OCI-M1 (cell line): ENCODE measurements around the gene TMEM259.
A peak's percentile ranks its signal among the peaks of the same experiment; 100 is the strongest.

Source experiments
- DNase-seq: peaks from one replicate; lab custom pipeline; 2025; lab: John Stamatoyannopoulos, UW

The TMEM259 gene

GRCh38 chr19:1002600-1002999 is 18.3 kb downstream of the TMEM259 start:
- DNase-seq = no peak

- peak; percentile 61 for DNase-seq
Measured at GRCh38 chr19:1001538-1002166, 19.3 kb downstream of the TMEM259 start.

- DNase-seq = no peak
Measured at GRCh38 chr19:1000591-1001537, 20.1 kb downstream of the TMEM259 start.

DNA sequence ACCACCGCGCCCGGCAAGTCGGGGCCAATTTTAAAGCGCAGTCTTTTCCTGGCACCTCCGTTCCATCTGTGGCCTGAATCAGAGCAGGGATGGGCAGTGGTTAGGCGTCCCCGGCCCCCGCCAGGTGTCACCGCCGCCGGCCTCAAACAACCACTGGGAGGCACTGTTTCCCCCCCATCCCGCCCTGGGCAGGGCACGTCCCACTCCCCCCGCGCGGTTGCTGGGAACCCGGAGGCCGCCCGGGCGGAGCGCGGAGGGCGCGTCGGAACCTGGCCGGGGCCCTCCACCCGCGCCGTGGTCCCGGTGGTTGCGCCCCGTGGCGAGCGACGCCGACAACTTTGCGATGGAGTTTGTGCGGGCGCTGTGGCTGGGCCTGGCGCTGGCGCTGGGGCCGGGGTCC is 20.8 kb downstream of the TMEM259 start, which contains the start of gene GRIN3B:
GRIN3B (plus strand) TSS at position 325 of the 400 bp plus-strand sequence; CDS start at position 344, 19 bp downstream.
- peak; percentile 54 for DNase-seq

- no peak for DNase-seq
Measured at GRCh38 chr19:999379-999719, 21.6 kb downstream of the TMEM259 start.

- no peak for DNase-seq
Measured at GRCh38 chr19:998064-998463, 22.9 kb downstream of the TMEM259 start.

DNA sequence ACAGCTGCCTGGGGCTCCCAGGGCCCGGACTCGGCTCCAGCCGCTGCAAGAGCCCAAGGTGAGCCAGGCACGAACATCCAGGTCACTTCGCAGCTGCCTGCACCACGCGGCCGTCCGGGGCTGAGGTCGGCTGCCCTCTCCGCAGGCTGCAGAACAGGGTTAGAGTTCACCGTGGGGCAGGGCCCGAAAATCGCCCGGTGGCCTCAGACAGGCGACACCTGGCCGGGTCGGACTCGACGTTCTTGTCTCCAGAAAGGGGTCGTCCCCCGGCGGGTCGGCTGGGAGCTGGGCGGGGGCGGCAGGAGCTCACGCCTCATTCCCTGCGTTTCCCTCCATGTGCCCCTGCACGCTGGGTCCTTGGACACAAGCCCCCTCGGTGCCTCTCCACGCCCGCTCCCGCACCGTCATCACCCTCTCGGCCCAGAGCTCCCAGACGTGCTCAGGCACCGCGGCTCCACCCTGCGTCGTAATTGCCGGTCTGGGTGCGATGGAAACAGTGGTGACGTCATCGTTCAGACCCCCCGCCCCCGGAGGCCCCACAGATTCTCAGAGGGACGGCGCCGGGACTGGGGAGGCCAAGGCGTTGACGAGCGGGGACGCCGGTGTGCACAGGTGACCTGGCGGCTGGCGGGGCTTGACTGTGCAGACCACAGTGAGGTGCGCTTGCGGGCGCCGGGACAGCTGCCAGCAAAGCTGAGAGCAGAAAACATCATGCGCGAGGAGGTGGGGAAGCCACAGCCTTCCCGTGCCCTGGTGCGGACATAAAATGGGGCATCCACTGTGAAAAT is 24.7 kb downstream of the TMEM259 start:
- peak; percentile 6 for DNase-seq

GRCh38 chr19:995051-995827 is 25.7 kb downstream of the TMEM259 start:
- DNase-seq = no peak

DNA sequence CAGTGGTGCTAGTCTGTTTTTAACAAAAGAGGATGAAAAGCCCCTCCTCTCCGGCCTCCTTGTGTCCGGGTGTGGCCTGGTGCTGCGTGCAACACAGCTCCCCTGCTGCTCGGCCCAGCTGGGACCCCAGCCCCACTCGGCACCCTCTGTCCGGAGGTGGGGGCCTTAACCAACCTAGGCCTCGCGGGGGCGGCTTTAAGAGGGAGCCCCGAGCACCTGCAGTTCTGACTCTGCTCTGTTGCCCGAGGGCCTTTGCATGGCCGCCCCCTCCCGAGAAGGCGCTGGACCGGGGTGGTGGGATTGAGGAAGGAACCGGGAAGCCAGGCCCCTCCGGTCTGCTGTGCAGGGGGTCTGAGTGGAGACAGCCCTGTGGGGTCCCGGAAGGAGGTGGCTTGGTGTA is 26.4 kb downstream of the TMEM259 start:
- DNase-seq = no peak

DNA sequence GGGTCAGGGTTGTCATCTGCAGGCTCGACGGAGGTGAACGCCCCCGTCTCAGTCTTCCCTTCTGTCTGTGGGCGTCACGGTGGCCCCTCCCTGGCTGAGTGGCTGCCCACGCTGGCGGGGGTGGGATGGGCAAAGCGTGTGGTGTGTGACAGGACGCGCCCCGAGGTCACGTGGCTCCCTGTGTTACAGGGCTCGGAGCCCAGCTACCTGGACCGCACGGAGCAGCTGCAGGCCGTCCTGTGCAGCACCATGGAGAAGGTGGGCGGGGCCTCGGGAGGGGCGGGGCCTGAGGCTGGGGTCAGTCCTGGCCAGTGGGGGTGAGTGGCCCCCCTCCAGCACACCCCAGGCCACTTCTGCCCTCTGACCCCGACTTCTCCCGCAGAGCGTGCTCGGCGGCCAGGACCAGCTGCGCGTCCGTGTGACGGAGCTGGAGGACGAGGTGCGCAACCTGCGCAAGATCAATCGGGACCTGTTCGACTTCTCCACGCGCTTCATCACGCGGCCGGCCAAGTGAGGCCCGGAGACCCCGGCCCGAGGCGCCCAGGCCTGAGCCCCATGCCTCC is 27.0 kb downstream of the TMEM259 start:
- DNase-seq = no peak

DNA sequence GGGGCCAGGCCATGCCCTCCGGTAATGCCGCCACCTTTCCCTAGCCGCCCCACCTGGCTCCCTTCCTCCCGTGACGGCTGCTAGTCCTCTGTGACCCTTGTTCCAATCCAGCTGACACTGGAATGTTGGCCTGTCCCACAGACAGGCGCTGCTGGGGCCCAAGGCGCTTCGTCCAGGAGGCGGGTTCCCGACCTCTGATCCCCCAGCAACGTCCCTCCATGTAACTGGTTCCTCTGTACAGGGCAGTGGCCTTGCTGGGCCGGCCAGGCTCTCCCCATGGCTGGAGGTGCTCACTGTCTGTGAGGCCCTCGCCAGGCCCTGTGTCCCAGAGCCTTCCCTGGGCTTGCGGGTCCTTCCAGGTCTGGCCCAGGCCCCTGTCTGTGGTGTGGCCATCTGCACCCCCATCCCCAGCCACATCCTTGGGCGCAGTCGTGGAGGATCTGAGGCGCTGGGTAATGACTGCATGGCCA is 27.5 kb downstream of the TMEM259 start:
- no peak for DNase-seq

GRCh38 chr19:992670-993055 is 28.3 kb downstream of the TMEM259 start:
- DNase-seq = no peak

DNA sequence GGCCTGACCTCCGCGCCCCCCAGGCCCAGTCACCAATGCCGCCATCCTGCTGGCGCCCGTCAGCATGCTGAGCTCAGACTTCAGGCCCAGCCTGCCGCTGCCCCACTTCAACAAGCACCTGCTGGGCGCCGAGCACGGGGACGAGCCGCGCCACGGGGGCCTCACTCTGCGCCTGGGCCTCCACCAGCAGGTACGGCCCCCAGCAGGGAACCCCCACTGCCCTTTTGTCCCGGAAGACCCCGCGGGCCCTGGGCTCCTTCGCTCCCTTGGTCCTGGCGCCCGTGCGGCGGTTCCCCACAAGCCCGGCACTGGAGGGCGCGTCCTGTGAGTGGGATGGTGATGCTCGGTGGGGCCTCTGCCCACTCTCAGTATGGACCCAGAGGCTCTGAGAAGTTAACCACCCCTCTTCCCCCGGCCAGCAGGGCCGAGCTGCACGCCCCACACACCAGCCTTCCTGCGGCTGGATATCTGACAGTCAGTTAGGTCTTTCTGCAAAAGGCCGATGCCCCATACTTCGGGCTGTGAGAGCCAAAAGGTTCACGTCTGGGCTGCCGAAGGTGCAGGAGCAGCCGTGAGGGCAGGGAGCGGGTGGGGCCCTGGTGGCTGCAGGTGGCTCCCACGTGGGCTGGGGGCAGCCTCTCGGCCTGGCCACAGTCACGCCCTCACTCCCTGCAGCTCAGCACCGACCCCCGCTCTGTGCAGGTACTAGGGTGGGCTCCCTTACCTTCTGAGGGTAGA is 28.8 kb downstream of the TMEM259 start:
- no peak for DNase-seq

- DNase-seq = peak; percentile 15
Measured at GRCh38 chr19:991174-991931, 29.6 kb downstream of the TMEM259 start.

DNA sequence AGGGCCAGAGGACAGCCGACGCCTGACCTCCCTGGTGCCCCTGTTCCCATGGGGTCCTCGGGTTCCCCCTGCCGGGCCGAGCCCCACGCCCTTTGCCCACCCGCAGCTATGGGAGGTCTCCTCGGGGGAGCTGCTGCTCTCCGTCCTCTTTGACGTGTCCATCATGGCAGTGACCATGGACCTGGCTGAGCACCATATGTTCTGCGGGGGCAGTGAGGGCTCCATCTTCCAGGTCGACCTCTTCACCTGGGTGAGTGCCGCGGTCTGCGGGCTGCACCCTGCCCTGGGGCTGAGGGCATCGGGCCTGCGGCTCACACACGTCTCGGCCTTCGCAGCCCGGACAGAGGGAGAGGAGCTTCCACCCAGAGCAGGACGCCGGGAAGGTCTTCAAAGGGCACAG is 30.2 kb downstream of the TMEM259 start:
- no peak for DNase-seq

DNA sequence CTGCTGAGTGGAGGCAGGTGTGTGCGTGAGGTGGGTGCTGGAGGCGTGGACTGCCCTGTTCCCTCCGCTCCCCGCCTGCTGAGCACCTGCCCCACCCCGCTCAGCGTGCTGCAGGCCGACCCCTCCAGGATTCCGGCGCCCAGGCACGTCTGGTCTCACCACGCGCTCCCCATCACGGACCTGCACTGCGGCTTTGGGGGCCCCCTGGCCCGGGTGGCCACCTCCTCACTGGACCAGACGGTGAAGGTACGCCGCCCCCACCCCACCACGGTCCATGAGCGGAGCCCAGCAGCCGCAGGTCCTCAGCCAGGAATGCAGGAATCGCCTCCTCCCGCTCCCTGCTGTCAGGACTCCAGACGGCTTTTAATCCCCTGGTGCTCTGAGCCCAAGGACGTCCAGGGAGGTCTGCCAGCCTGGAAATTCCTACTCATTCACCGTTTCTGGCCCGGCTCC is 30.8 kb downstream of the TMEM259 start:
- DNase-seq = no peak

- no peak for DNase-seq
Measured at GRCh38 chr19:989381-990081, 31.4 kb downstream of the TMEM259 start.

DNA sequence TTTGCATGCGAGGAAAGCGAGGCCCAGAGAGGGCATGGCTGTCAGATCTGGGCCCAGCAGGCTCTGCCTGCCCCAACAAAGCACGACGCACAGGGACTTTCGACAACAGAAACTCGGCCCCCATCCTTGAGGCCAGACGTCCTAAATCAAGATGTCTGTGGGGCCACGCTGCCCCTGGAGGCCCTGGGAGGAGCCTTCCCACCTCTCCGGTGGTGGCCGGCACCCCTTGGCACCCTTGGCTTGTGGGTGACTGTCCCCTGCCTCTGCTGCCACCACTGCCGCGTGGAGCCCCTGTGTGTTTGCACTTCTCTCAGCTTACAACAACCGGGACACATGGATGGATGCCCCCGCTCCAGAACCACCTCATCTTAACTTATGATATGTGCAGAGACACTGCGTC is 32.4 kb downstream of the TMEM259 start:
- no peak for DNase-seq

- no peak for DNase-seq
Measured at GRCh38 chr19:988081-988480, 32.8 kb downstream of the TMEM259 start.
